ENCODE data around the gene PCDHGA7.
"Not testable (repeated sequence)": the region's sequence is repeated elsewhere in the genome, so short reads cannot be mapped to it uniquely, and the experiment has no call there.

Gene PCDHGA7

DNA sequence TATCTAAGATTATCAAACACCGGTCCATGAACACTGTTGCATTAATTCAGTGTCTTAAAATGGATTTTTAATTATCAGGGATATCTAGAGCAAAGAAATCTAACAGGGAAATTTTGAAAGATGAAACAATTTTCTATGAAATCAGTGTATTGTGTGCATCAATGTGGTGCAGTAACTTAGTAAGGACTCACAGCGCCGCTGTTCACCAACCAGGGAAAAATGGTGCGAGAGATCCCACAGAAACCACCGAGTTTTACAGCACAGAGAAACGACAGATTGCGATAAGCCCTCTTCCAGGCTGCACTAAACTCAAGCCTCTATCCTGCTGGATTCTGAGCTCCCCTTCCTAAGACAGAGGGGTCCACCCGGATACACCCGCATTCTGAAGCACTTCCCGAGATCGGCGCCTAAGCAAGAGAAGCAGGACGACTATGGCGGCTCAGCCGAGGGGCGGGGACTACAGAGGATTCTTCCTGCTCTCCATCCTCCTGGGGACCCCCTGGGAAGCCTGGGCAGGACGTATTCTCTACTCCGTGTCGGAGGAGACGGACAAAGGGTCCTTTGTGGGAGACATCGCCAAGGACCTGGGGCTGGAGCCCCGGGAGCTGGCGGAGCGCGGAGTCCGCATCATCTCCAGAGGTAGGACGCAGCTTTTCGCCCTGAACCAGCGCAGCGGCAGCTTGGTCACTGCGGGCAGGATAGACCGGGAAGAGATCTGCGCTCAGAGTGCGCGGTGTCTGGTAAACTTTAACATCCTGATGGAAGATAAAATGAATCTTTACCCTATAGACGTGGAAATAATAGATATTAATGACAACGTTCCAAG, at the start of gene PCDHGA7:
Gene PCDHGA7, plus strand, starts transcription at position 274 of the 826 bp plus-strand sequence. Its CDS starts 158 bp downstream, at position 432.
- TF ChIP-seq, protein P1, sequence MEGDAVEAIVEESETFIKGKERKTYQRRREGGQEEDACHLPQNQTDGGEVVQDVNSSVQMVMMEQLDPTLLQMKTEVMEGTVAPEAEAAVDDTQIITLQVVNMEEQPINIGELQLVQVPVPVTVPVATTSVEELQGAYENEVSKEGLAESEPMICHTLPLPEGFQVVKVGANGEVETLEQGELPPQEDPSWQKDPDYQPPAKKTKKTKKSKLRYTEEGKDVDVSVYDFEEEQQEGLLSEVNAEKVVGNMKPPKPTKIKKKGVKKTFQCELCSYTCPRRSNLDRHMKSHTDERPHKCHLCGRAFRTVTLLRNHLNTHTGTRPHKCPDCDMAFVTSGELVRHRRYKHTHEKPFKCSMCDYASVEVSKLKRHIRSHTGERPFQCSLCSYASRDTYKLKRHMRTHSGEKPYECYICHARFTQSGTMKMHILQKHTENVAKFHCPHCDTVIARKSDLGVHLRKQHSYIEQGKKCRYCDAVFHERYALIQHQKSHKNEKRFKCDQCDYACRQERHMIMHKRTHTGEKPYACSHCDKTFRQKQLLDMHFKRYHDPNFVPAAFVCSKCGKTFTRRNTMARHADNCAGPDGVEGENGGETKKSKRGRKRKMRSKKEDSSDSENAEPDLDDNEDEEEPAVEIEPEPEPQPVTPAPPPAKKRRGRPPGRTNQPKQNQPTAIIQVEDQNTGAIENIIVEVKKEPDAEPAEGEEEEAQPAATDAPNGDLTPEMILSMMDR (conservative IDR thresholded peaks at IDR 0.05; ENCODE audit: low read length) = peak; percentile 67
- H3K4me3 ChIP-seq (ENCODE audit: low read length) = peak within 1 kb of the TSS; percentile 71
- DNase-seq (ENCODE audit: low read depth) = peak; percentile 58

DNA sequence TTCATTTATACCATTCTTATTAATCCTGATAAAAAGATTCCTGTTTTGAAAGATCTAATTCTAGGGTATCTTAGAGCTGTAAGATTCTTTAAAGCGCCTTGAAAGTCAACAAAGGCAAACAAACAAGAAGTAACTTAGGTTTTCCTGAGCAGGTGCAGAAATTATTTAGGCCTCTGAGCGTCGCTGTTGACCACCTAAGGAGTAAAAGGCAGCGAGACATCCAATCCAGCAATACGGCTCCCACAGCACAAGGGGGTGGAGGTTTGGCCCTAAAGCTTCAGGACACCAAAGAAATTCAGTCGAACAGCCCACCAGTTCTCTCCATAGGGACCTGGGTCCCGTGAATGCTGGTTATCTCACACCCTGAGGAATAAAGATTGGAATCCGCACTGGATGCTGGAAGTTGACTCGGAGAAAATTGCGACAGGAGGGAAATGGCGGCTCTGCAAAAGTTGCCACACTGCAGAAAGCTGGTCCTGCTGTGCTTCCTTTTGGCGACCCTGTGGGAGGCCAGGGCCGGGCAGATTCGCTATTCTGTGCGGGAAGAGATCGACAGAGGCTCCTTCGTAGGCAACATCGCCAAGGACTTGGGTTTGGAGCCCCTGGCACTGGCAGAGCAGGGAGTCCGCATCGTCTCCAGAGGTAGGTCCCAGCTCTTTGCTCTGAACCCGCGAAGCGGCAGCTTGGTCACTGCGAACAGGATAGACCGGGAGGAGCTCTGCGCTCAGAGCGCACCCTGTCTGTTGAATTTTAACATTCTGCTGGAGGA, 43.8 kb upstream of the PCDHGA7 start, which contains the start of gene PCDHGA2:
Gene PCDHGA2, plus strand, starts transcription at position 223 of the 769 bp plus-strand sequence.
- peak within 1 kb of the TSS; percentile 47 for H3K4me3 ChIP-seq (ENCODE audit: low read length)
- TF ChIP-seq, protein P1 (conservative IDR thresholded peaks at IDR 0.05; ENCODE audit: low read length) = peak; percentile 66
- peak; percentile 64 for DNase-seq (ENCODE audit: low read depth)

DNA sequence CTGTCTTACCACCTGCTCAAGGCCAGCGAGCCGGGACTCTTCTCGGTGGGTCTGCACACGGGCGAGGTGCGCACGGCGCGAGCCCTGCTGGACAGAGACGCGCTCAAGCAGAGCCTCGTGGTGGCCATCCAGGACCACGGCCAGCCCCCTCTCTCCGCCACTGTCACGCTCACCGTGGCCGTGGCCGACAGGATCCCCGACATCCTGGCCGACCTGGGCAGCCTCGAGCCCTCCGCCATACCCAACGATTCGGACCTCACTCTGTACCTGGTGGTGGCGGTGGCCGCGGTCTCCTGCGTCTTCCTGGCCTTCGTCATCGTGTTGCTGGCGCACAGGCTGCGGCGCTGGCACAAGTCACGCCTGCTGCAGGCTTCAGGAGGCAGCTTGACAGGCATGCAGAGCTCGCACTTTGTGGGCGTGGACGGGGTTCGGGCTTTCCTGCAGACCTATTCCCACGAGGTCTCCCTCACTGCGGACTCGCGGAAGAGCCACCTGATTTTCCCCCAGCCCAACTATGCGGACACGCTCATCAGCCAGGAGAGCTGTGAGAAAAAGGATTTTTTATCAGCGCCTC, 41.7 kb upstream of the PCDHGA7 start:
- H3K4me3 ChIP-seq (ENCODE audit: low read length); DNase-seq (ENCODE audit: low read depth): not testable (repeated sequence)

DNA sequence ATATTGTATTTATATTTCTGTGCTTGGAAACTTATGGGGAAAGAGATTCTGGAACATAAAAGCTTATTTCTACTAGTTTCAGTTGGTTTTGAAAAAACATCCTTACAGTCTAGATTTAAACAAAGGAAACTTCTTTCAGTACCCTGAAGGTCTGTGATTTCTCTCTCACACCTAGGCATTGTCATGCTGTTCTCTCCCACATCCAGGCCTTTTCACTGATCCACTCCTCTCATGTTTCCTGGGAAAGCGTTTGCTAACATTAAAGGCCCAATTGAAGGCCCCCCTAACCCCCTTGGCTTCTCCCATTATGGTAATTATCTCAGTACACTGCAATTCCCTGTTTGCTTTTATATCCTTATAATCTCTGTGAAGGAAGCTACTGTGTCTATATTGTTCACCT, 39.8 kb upstream of the PCDHGA7 start:
- H3K4me3 ChIP-seq (ENCODE audit: low read length) = no peak overlapping the region
- TF ChIP-seq, protein P1 (conservative IDR thresholded peaks at IDR 0.05; ENCODE audit: low read length) = no peak
- no peak for DNase-seq (ENCODE audit: low read depth)

DNA sequence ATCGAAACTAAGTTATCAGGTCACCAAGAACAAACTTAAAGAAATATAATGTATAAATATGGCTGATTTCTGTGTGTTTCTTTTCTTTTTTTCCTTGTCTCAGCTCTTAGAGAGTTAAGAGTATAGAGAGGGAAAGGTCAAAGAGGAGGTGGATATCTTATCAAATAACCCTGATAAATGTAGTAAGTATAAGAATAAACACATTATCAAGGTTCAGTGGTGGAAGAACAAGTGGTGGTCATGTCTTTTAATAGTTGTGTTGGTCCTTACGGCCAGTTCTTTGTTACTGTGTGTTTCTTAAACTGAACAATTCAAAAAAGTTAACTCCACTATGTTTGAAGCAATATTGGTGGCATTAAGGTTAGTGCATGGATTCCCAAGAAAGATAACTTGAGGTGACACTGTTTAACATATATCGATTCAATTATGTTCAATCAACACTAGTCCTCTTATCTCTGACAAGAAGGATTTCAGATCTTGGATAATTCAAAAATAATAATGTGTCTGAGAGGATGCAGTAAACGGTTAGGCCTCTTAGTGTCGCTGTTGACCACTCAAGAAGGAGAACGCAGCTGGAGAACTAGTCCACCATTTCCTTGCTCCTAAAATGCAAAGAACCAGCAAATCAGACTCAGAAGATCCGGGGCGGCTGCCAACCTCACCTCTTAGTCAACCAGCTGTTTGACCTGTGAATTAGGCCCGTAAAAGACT, 39.1 kb upstream of the PCDHGA7 start, which contains the start of gene PCDHGA3:
Gene PCDHGA3, plus strand, starts transcription at position 588 of the 711 bp plus-strand sequence. CDS start 205 bp downstream, outside the sequence.
- DNase-seq (ENCODE audit: low read depth) = peak; percentile 53
- TF ChIP-seq, protein P1 (conservative IDR thresholded peaks at IDR 0.05; ENCODE audit: low read length) = peak; percentile 57
- H3K4me3 ChIP-seq (ENCODE audit: low read length) = peak within 1 kb of the TSS; percentile 48

DNA sequence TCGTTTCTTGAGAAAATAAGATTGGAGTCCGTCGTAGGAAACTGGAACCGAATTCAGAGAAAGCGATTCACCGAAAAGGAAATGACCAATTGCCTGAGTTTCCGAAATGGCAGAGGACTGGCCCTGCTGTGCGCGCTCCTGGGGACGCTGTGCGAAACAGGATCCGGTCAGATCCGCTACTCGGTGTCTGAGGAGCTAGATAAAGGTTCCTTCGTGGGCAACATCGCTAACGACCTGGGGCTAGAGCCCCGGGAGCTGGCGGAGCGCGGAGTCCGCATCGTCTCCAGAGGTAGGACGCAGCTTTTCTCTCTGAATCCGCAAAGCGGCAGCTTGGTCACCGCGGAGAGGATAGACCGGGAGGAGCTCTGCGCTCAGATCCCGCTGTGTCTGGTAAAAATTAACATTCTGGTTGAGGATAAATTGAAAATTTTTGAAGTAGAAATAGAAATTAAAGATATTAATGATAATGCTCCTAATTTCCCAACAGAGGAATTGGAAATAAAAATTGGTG, 38.5 kb upstream of the PCDHGA7 start:
- H3K4me3 ChIP-seq (ENCODE audit: low read length) = peak overlapping the region; percentile 48
- DNase-seq (ENCODE audit: low read depth) = no peak
- TF ChIP-seq, protein P1 (conservative IDR thresholded peaks at IDR 0.05; ENCODE audit: low read length) = no peak

Measured in AG10803 (cell line).